CD14-positive monocyte (primary cell): ENCODE measurements around the gene TBX10. TPM values are rescaled to one million over a fixed set of nuclear protein-coding genes. Genes with fewer than 3 reads are reported as not detected.

Source experiments
- DNase-seq, 3 donors: peaks; one replicate each; pipeline ENCODE4 v3.0.0-alpha.2; 2011 to 2022
- H2AFZ ChIP-seq: 2 replicates; pipeline ENCODE4 v1.6.0; 2012; ENCODE audit warnings: mild to moderate bottlenecking, low read depth, low read length, inconsistent platforms; ENCODE audit not compliant: insufficient read depth, poor library complexity, severe bottlenecking
- H3K27ac ChIP-seq, 2 donors: 1 replicate in 1 of 2; 2 replicates in 1 of 2; pipeline ENCODE4 v1.5.1; 2012 to 2013; ENCODE audit warnings: low read length in 2 of 2, control low read depth in 1 of 2, inconsistent platforms in 1 of 2, low read depth in 1 of 2, mild to moderate bottlenecking in 1 of 2
- H3K27me3 ChIP-seq, 2 donors: one replicate each; pipeline versions ENCODE4 v1.6.0 to v1.6.1; 2011 to 2013; ENCODE audit warnings: low read length in 2 of 2; ENCODE audit not compliant: control insufficient read depth in 2 of 2, insufficient read depth in 2 of 2
- H3K36me3 ChIP-seq, 2 donors: replicated peaks in 1 of 2; 1 replicate in 1 of 2; 2 replicates in 1 of 2; pipeline versions ENCODE4 v1.5.1 to v1.6.1; 2012 to 2013; ENCODE audit warnings: low read length in 2 of 2, control low read depth in 1 of 2, inconsistent platforms in 1 of 2, mild to moderate bottlenecking in 1 of 2; ENCODE audit not compliant: insufficient read depth in 2 of 2, control insufficient read depth in 1 of 2
- H3K4me1 ChIP-seq, 2 donors: 1 replicate in 1 of 2; 2 replicates in 1 of 2; pipeline versions ENCODE4 v1.5.1 to v1.6.1; 2012 to 2013; ENCODE audit warnings: low read length in 2 of 2, control low read depth in 1 of 2, inconsistent platforms in 1 of 2, mild to moderate bottlenecking in 1 of 2, moderate library complexity in 1 of 2; ENCODE audit not compliant: insufficient read depth in 2 of 2, control insufficient read depth in 1 of 2
- H3K4me2 ChIP-seq: replicated peaks from 2 replicates; pipeline ENCODE3; 2012; ENCODE audit warnings: low read length, moderate library complexity, mild to moderate bottlenecking; ENCODE audit not compliant: poor library complexity, severe bottlenecking; ENCODE audit errors: extremely low read depth
- H3K4me3 ChIP-seq, 3 experiments: fragments of 200-600 bp in 1 of 3; sonication (generic) in 1 of 3; replicated peaks in 1 of 3; 1 replicate in 2 of 3; 2 replicates in 1 of 3; pipeline ENCODE4 v1.5.1; 2011 to 2013; ENCODE audit warnings: low read length in 3 of 3, mild to moderate bottlenecking in 3 of 3, control low read depth in 2 of 3, low read depth in 2 of 3, inconsistent platforms in 1 of 3, moderate library complexity in 1 of 3
- H3K79me2 ChIP-seq: 2 replicates; pipeline ENCODE4 v1.6.0; 2012; ENCODE audit warnings: mild to moderate bottlenecking, control low read depth, inconsistent platforms, low read length, moderate library complexity; ENCODE audit not compliant: insufficient read depth
- H3K9ac ChIP-seq: 2 replicates; pipeline ENCODE4 v1.6.0; 2017; ENCODE audit warnings: low read length, mild to moderate bottlenecking; ENCODE audit not compliant: insufficient read depth, poor library complexity, severe bottlenecking
- H3K9me3 ChIP-seq, 2 donors: replicated peaks in 1 of 2; 1 replicate in 1 of 2; 2 replicates in 1 of 2; pipeline versions ENCODE4 v1.5.1 to v1.6.1; 2012 to 2013; ENCODE audit warnings: low read length in 2 of 2, control low read depth in 1 of 2; ENCODE audit not compliant: control insufficient read depth in 1 of 2, insufficient read depth in 1 of 2
- H4K20me1 ChIP-seq: 2 replicates; pipeline ENCODE4 v1.6.0; 2012; ENCODE audit warnings: mild to moderate bottlenecking, low read length, control low read depth, moderate library complexity; ENCODE audit not compliant: insufficient read depth
- H3K27ac Mint-ChIP-seq, 7 donors: one replicate each; pipeline ENCODE4 v1.8.0; 2020; ENCODE audit warnings: mild to moderate bottlenecking in 7 of 7, mixed read lengths in 7 of 7, moderate library complexity in 6 of 7, inconsistent platforms in 2 of 7
- H3K27me3 Mint-ChIP-seq, 3 donors: one replicate each; pipeline ENCODE4 v1.8.0; 2021 to 2022; ENCODE audit warnings: low read depth in 3 of 3, mild to moderate bottlenecking in 3 of 3, mixed read lengths in 3 of 3, moderate library complexity in 3 of 3, inconsistent platforms in 1 of 3
- H3K36me3 Mint-ChIP-seq, 2 donors: one replicate each; pipeline ENCODE4 v1.8.0; 2020; ENCODE audit warnings: mixed read lengths in 2 of 2, inconsistent platforms in 1 of 2, mild to moderate bottlenecking in 1 of 2
- H3K4me1 Mint-ChIP-seq: one replicate; pipeline ENCODE4 v1.8.0; 2020; ENCODE audit warnings: mild to moderate bottlenecking, mixed read lengths
- H3K4me3 Mint-ChIP-seq, 2 donors: one replicate each; pipeline ENCODE4 v1.8.0; 2020; ENCODE audit warnings: mild to moderate bottlenecking in 2 of 2, mixed read lengths in 2 of 2, moderate library complexity in 1 of 2
- H3K9me3 Mint-ChIP-seq, 7 donors: one replicate each; pipeline ENCODE4 v1.8.0; 2020 to 2022; ENCODE audit warnings: mixed read lengths in 7 of 7, mild to moderate bottlenecking in 6 of 7, moderate library complexity in 6 of 7, inconsistent platforms in 2 of 7
- CTCF ChIP-seq: fragments of 200-600 bp; IDR thresholded peaks from one replicate; pipeline ENCODE4 v1.8.0; 2022; ENCODE audit warnings: antibody characterized with exemption, mild to moderate bottlenecking
- WGBS: methylation state at CpG from one replicate; pipeline ENCODE4 v1.1.5; 2013; ENCODE audit warnings: missing lambda C conversion rate; ENCODE audit not compliant: insufficient coverage; 5-methylcytosine and 5-hydroxymethylcytosine counted together
- intact Hi-C, 2 donors: fragments of 100-400 bp; cut with micrococcal nuclease; formaldehyde crosslinking; loops; one replicate each; pipeline versions ENCODE4 v1.15.0 to v1.15.1; 2023
- polyA plus RNA-seq, 3 donors: library from polyadenylated mRNA; depleted of rRNA in 1 of 3; unstranded in 2 of 3; stranded (reverse) in 1 of 3; fragments of 300-500 nt in 2 of 3; fragments of >200 nt in 1 of 3; fragmentation: Illumina TruSeq in 2 of 3; gene quantifications; 1 replicate in 2 of 3; 2 replicates in 1 of 3; pipeline ENCODE4 v1.2.3, GENCODE V29; 2012 to 2021

TBX10 gene
- polyA plus RNA-seq, 3 donors: not detected

GRCh38 chr11:67636962-67637361 is 2.6 kb downstream of the TBX10 start:
- H3K27ac Mint-ChIP-seq: no peak overlapping the region
- Histone ChIP-seq H3K36me3 (no peaks in the 10 kb centered on the region), H3K9ac (no peak overlapping the region), H3K4me3 (no peak overlapping the region), H3K79me2 (no peaks in the 10 kb centered on the region), H4K20me1 (no peaks in the 10 kb centered on the region), H3K4me2 (no peak overlapping the region), H3K9me3 (no peaks in the 10 kb centered on the region), H3K4me1 (peaks cover 0 to 10% of the 10 kb centered on the region in 2 donors), H3K27ac (no peak overlapping the region), H2AFZ (no peak overlapping the region), H3K27me3 (no peaks in the 10 kb centered on the region)
- intact Hi-C loops: no loop called here
- H3K4me1 Mint-ChIP-seq: peaks cover 9% of the 10 kb centered on the region
- no peak overlapping the region for H3K4me3 Mint-ChIP-seq
- peaks cover 0 to 6% (median 2%) of the 10 kb centered on the region in 7 donors for H3K9me3 Mint-ChIP-seq
- 100% methylated on average over 1 of the region's 6 CpGs for WGBS
- DNase-seq: no peak
- no peaks in the 10 kb centered on the region for H3K36me3 Mint-ChIP-seq
- no peak for TF ChIP-seq CTCF
- peaks cover 0 to 12% (median 4%) of the 10 kb centered on the region in 3 donors for H3K27me3 Mint-ChIP-seq

DNA sequence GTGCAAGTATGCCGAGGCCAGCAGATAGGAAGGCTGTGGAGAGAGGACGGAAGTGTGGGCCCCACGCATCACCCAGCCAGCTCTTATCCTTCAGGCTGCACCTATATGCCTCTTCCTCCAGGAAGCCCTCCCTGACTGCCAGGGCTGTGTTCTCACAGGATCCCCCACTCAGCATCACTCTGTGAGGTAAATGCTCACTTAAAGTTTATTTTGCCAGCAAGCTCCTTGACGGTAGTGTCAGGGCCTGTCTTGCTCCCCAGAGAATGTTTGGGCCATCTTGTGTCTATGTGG is 4.4 kb downstream of the TBX10 start:
- 94% methylated on average over 4 of the region's 4 CpGs for WGBS
- H3K4me2 ChIP-seq: no peak overlapping the region
- Mint-ChIP-seq H3K36me3 (no peaks in the 10 kb centered on the region), H3K27ac (no peak overlapping the region), H3K4me1 (peaks cover 17% of the 10 kb centered on the region), H3K4me3 (no peak overlapping the region), H3K9me3 (peaks cover 0 to 6% (median 2%) of the 10 kb centered on the region in 7 donors), H3K27me3 (peaks cover 0 to 6% (median 4%) of the 10 kb centered on the region in 3 donors)
- H3K9ac ChIP-seq: no peak overlapping the region
- no peak overlapping the region for H3K27ac ChIP-seq
- no peaks in the 10 kb centered on the region for H3K36me3 ChIP-seq
- DNase-seq: no peak
- no peaks in the 10 kb centered on the region for H4K20me1 ChIP-seq
- intact Hi-C loops: no loop called here
- no peaks in the 10 kb centered on the region for H3K79me2 ChIP-seq
- H3K27me3 ChIP-seq: no peaks in the 10 kb centered on the region
- no peak overlapping the region for H2AFZ ChIP-seq
- TF ChIP-seq CTCF: no peak
- no peak overlapping the region for H3K4me3 ChIP-seq
- H3K4me1 ChIP-seq: peaks cover 10 to 20% of the 10 kb centered on the region in 2 donors
- no peaks in the 10 kb centered on the region for H3K9me3 ChIP-seq
